GM12878 (cell line): ENCODE results near the gene AGBL5. TPM values are rescaled to one million over a fixed set of nuclear protein-coding genes. Genes with fewer than 3 reads are reported as not detected.

ENCODE experiments used
- ATAC-seq: fragments of 200-7000 bp; cut with Tn5 transposase; 3 replicates; pipeline ENCODE4 v1.9.1; 2020; ENCODE audit warnings: mild to moderate bottlenecking, moderate library complexity
- BruUV-seq: library from RNA; stranded (reverse); fragments of 400-500 nt; replicated peaks from 2 replicates; lab custom pipeline; 2021; lab: Mats Ljungman, UMichigan
- CTCF ChIA-PET: fragments of 300-600 bp; sonication (Branson Sonifier 250); formaldehyde crosslinking; extraction: SDS; loops from one replicate; lab custom pipeline; 2021; ENCODE audit warnings: inconsistent platforms; lab: Yijun Ruan, JAX
- POLR2A ChIA-PET: fragments of 350-600 bp; formaldehyde crosslinking; extraction: SDS; loops from one replicate; lab custom pipeline; 2021; ENCODE audit warnings: inconsistent platforms; lab: Charles Lee
- RAD21 ChIA-PET: fragments of 300-600 bp; sonication (Branson Sonifier 250); formaldehyde crosslinking; loops from one replicate; lab custom pipeline; 2023; ENCODE audit warnings: antibody characterized with exemption; ENCODE audit not compliant: unreplicated experiment; lab: Charles Lee
- SMC1A ChIA-PET: fragments of 300-600 bp; sonication (Branson Sonifier 250); formaldehyde crosslinking; loops from one replicate; lab custom pipeline; 2023; ENCODE audit not compliant: unreplicated experiment, uncharacterized antibody; lab: Charles Lee
- DNase-seq: peaks from one replicate; pipeline ENCODE4 v3.0.0-alpha.2; 2011; ENCODE audit warnings: low read depth, low spot score
- FAIRE-seq: peaks from 3 replicates; lab custom pipeline; 2011; peaks lifted over from hg19 to GRCh38; lab: Jason Lieb, UNC
- H2AFZ ChIP-seq: 2 replicates; pipeline ENCODE4 v1.6.0; 2011; ENCODE audit warnings: low read depth, low read length, control low read depth; ENCODE audit not compliant: control insufficient read depth
- H3K27ac ChIP-seq: 2 replicates; pipeline ENCODE4 v1.5.1; 2011; ENCODE audit warnings: control low read depth; ENCODE audit not compliant: control insufficient read depth, insufficient read depth
- H3K27me3 ChIP-seq, 2 experiments: replicated peaks in 1 of 2; 2 replicates each; pipeline versions ENCODE4 v1.6.0 to v1.6.1; 2011; ENCODE audit warnings: low read length in 1 of 2; ENCODE audit not compliant: control insufficient read depth in 2 of 2, insufficient read depth in 2 of 2
- H3K36me3 ChIP-seq, 2 experiments: 2 replicates each; pipeline ENCODE4 v1.5.1; 2011; ENCODE audit warnings: low read length in 1 of 2; ENCODE audit not compliant: control insufficient read depth in 2 of 2, insufficient read depth in 2 of 2
- H3K4me1 ChIP-seq: 2 replicates; pipeline ENCODE4 v1.6.1; 2011; ENCODE audit warnings: mild to moderate bottlenecking, low read length, moderate library complexity, mixed read lengths; ENCODE audit not compliant: control insufficient read depth, insufficient read depth
- H3K4me2 ChIP-seq: 2 replicates; pipeline ENCODE4 v1.6.0; 2011; ENCODE audit warnings: control low read depth; ENCODE audit not compliant: control insufficient read depth, insufficient read depth
- H3K4me3 ChIP-seq: fragments of 200-600 bp; sonication (generic); 2 replicates; pipeline ENCODE4 v1.5.1; 2016
- H3K79me2 ChIP-seq: 2 replicates; pipeline ENCODE4 v1.6.0; 2011; ENCODE audit warnings: low read length; ENCODE audit not compliant: control insufficient read depth, insufficient read depth
- H3K9ac ChIP-seq: 2 replicates; pipeline ENCODE4 v1.8.0; 2011; ENCODE audit warnings: low read length, control low read depth, mixed read lengths; ENCODE audit not compliant: control insufficient read depth, insufficient read depth
- H3K9me3 ChIP-seq: replicated peaks from 3 replicates; pipeline ENCODE4 v1.5.1; 2011; ENCODE audit warnings: mild to moderate bottlenecking, low read length; ENCODE audit not compliant: control insufficient read depth, insufficient read depth
- H4K20me1 ChIP-seq: 2 replicates; pipeline ENCODE4 v1.6.0; 2011; ENCODE audit not compliant: control insufficient read depth, insufficient read depth
- BHLHE40 ChIP-seq, 2 experiments: fragments of 450-650 bp in 1 of 2; IDR thresholded peaks; 2 replicates each; pipeline ENCODE4 v1.6.1; 2011 to 2017; ENCODE audit warnings: low read depth in 2 of 2, borderline replicate concordance in 1 of 2, improper control_type of control experiment in 1 of 2, low read length in 1 of 2, mild to moderate bottlenecking in 1 of 2
- CREB1 ChIP-seq: IDR thresholded peaks from 2 replicates; pipeline ENCODE4 v1.6.1; 2012; ENCODE audit warnings: low read depth, mild to moderate bottlenecking, inconsistent platforms
- DPF2 ChIP-seq: fragments of 450-650 bp; IDR thresholded peaks from 2 replicates; pipeline ENCODE4 v1.6.1; 2017; ENCODE audit warnings: mild to moderate bottlenecking
- EGR1 ChIP-seq, 2 experiments: IDR thresholded peaks; 1 replicate in 1 of 2; 2 replicates in 1 of 2; pipeline ENCODE4 v1.6.1; 2011 to 2012; ENCODE audit warnings: low read depth in 2 of 2, low read length in 2 of 2, borderline replicate concordance in 1 of 2, mild to moderate bottlenecking in 1 of 2, moderate library complexity in 1 of 2
- ESRRA ChIP-seq: IDR thresholded peaks from 2 replicates; pipeline ENCODE4 v1.6.1; 2012; ENCODE audit warnings: mild to moderate bottlenecking, low read length, improper control_type of control experiment
- ETV6 ChIP-seq, 2 experiments: fragments of 450-650 bp in 1 of 2; IDR thresholded peaks in 1 of 2; conservative IDR thresholded peaks in 1 of 2; 2 replicates each; pipeline ENCODE4 v1.6.1; 2014; ENCODE audit warnings: antibody characterized with exemption in 1 of 2, borderline replicate concordance in 1 of 2, low read depth in 1 of 2, mild to moderate bottlenecking in 1 of 2, moderate library complexity in 1 of 2
- LARP7 ChIP-seq: fragments of 450-650 bp; IDR thresholded peaks from 2 replicates; pipeline ENCODE4 v1.6.1; 2017; ENCODE audit warnings: mild to moderate bottlenecking
- MAX ChIP-seq: IDR thresholded peaks from 2 replicates; pipeline ENCODE4 v1.6.1; 2012; ENCODE audit warnings: low read depth, low read length, improper control_type of control experiment
- NR2C1 ChIP-seq: fragments of 450-650 bp; IDR thresholded peaks from 2 replicates; pipeline ENCODE4 v1.6.1; 2017; ENCODE audit warnings: antibody characterized with exemption, mild to moderate bottlenecking, moderate library complexity
- NR2F1 ChIP-seq: fragments of 450-650 bp; conservative IDR thresholded peaks from 2 replicates; pipeline ENCODE4 v1.6.1; 2017; ENCODE audit warnings: mild to moderate bottlenecking
- RB1 ChIP-seq: fragments of 450-650 bp; formaldehyde crosslinking; IDR thresholded peaks from 2 replicates; pipeline ENCODE4 v1.6.1; 2017; ENCODE audit warnings: mild to moderate bottlenecking, borderline replicate concordance
- RFX5 ChIP-seq: IDR thresholded peaks from 2 replicates; pipeline ENCODE4 v1.6.1; 2011; ENCODE audit warnings: low read depth, low read length, improper control_type of control experiment
- TCF7 ChIP-seq: IDR thresholded peaks from 2 replicates; pipeline ENCODE4 v1.6.1; 2014; ENCODE audit warnings: antibody characterized with exemption, borderline replicate concordance
- ZNF687 ChIP-seq: fragments of 450-650 bp; IDR thresholded peaks from 2 replicates; pipeline ENCODE4 v1.6.1; 2017; ENCODE audit warnings: mild to moderate bottlenecking, moderate library complexity
- ZZZ3 ChIP-seq: IDR thresholded peaks from 2 replicates; pipeline ENCODE4 v1.6.1; 2011; ENCODE audit warnings: low read depth; ENCODE audit not compliant: control insufficient read depth, insufficient read length
- WGBS: methylation state at CpG from one replicate; pipeline ENCODE4 v1.1.6; 2016; ENCODE audit warnings: low lambda C conversion rate; ENCODE audit not compliant: insufficient replicate concordance, insufficient coverage; ENCODE audit errors: missing lambda C conversion rate; 5-methylcytosine and 5-hydroxymethylcytosine counted together
- in situ Hi-C: fragments of 300-500 bp; cut with MboI; formaldehyde crosslinking; loops from 9 replicates; pipeline ENCODE4 v1.14.3; 2018; ENCODE audit warnings: mixed read lengths
- intact Hi-C: fragments of 100-400 bp; cut with micrococcal nuclease; formaldehyde crosslinking; loops from one replicate; pipeline ENCODE4 v1.14.2; 2022; ENCODE audit not compliant: unreplicated experiment
- polyA plus RNA-seq, 11 experiments: library from polyadenylated mRNA; depleted of rRNA in 4 of 11; unstranded in 6 of 11; stranded (reverse) in 5 of 11; fragments of >200 nt; fragmentation: Nextera tagmentation in 4 of 11; fragmentation: Illumina TruSeq in 1 of 11; extraction: Ambion mirVana in 4 of 11; extraction: Trizol in 1 of 11; gene quantifications; 1 replicate in 1 of 11; 2 replicates in 10 of 11; pipeline versions ENCODE4 v1.2.1 to v1.2.3, GENCODE V29; 2011 to 2016; ENCODE audit warnings: inconsistent platforms in 2 of 11, missing spikeins in 2 of 11, low read depth in 1 of 11
- total RNA-seq, 4 experiments: library from RNA; depleted of rRNA in 3 of 4; stranded (reverse); fragments of >200 nt in 3 of 4; fragmentation: Illumina TruSeq in 1 of 4; extraction: Trizol in 1 of 4; gene quantifications; 2 replicates each; pipeline versions ENCODE4 v1.2.1 to v1.2.3, GENCODE V29; 2013 to 2021
- TF ChIP-seq, protein P1 (sequence below): IDR thresholded peaks from 2 replicates; pipeline ENCODE4 v1.6.1; 2011; ENCODE audit warnings: borderline replicate concordance, low read depth, mild to moderate bottlenecking, moderate library complexity, mixed read lengths, low read length; ENCODE audit not compliant: insufficient read depth; ENCODE audit errors: extremely low read length

The AGBL5 gene
- total and polyA plus RNA-seq, 10 of the 15 experiments (the other 5 are each of a cell fraction or from before 2014, with no cell fraction given): 1.9 to 28.5 (median 19.5) TPM

DNA sequence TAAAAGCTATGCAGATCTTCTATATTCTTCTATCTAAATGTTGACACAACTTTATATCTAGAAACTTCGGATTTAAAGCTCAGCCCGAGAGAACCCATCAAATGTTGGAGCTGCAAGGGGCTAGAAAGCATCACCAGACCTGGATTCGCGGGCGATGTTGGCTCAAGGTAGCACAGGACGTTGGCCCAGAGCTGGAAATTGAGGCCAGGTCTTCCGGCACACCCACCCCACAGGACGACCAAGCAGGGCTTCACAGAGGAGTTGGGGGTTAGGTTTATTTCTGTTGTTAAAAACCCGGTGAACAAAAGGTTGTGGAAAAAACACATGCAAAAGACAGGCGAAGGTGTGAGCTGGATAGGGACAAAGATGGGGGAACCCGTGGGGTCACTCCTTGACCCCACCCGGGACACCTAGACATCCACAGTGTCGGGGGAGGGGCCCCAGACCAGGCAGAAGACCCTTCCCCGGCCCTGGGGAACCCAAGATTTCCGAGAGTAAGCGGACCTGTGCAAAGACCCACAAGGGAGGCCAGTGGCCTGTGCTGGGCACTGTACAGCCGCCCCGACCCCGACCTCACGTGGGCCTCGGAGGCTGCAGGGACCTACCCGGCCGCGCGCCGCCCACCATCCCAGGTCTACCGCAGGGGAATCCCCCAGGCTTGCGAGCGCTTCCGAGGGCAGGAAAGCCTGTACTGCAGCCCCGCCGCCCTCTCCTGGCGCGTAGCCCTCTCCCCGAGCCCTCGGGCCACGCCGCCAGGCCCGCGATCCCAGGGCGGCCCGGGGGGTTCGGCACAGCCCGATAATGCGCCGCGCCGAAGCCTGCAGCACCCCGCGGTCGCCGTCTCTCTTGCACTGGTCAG is 1.8 kb upstream of the AGBL5 start:
- no peak for DNase-seq
- FAIRE-seq: no peak
- Histone ChIP-seq H3K27ac (peak overlapping the region; percentile 81), H3K4me1 (peaks cover 9% of the 10 kb centered on the region), H4K20me1 (no peaks in the 10 kb centered on the region), H3K4me3 (peak overlapping the region; percentile 99), H3K9ac (peak overlapping the region; percentile 87), H3K4me2 (peak overlapping the region; percentile 89), H3K36me3 (peaks cover 0 to 5% of the 10 kb centered on the region in 2 experiments; a peak in 1 of 4 replicates), H3K9me3 (no peaks in the 10 kb centered on the region), H3K27me3 (no peaks in the 10 kb centered on the region), H2AFZ (peak overlapping the region; percentile 89), H3K79me2 (0 out of 2 replicates have a peak, but pooled peaks cover 1% of the 10 kb centered on the region)
- in situ Hi-C loops (no loop called here), intact Hi-C loops (loop anchor here (1.0 to 5.0 kb wide), 4 partner anchors 17 to 262 kb away; partner anchors contain the start of genes CENPA, KHK, OST4 and TMEM214)
- RAD21 ChIA-PET: interaction anchor here (0.7 to 3.4 kb wide), 12 partner anchors 9 to 163 kb away, joined by 3 to 31 read pairs (median 6); partner anchors contain the start of genes KHK, OST4 and SLC5A6
- CTCF ChIA-PET: interaction anchor here (0.5 to 3.5 kb wide), 12 partner anchors 10 to 161 kb away, joined by 3 to 28 read pairs (median 8); partner anchors contain the start of genes KHK, OST4 and TMEM214
- WGBS: 14% methylated on average over 51 of the region's 52 CpGs
- no TSS peak for BruUV-seq
- SMC1A ChIA-PET: interaction anchor here (0.6 to 3.1 kb wide), 10 partner anchors 8 to 320 kb away, joined by 3 to 33 read pairs (median 8); partner anchors contain the start of genes EIF2B4, KHK, OST4 and TMEM214
- peak; percentile 62 for ATAC-seq
- POLR2A ChIA-PET: interaction anchor here (0.6 to 8.9 kb wide), 8 partner anchors 9 to 36 kb away, joined by 3 to 139 read pairs (median 21); partner anchors contain the start of genes KHK and OST4
- TF ChIP-seq RFX5 (no peak), ZZZ3 (no peak), MAX (peak; percentile 62), ESRRA (no peak), TCF7 (no peak), NR2C1 (peak; percentile 24; the same call in 1 of the 2 replicates), DPF2 (peak; percentile 78; the same call in 1 of the 2 replicates), ZNF687 (peak; percentile 24; the same call in 1 of the 2 replicates), EGR1 (IDR thresholded peaks at IDR 0.05; ENCODE audit: borderline replicate concordance in 1 of 2, low read depth in 2 of 2, low read length in 2 of 2) (peak in 1 of 2 experiments; percentile 68; a peak in 2 of 3 replicates), LARP7 (peak; percentile 40), ETV6 (conservative IDR thresholded peaks at IDR 0.05 in 1 of 2, IDR thresholded peaks at IDR 0.05 in 1 of 2; ENCODE audit: borderline replicate concordance in 1 of 2, low read depth in 1 of 2) (no peak), NR2F1 (peak; percentile 93), CREB1 (peak; percentile 25; the same call in 1 of the 2 replicates), BHLHE40 (IDR thresholded peaks at IDR 0.05; ENCODE audit: borderline replicate concordance in 1 of 2, low read depth in 2 of 2, low read length in 1 of 2) (peak; percentile 73 to 89; a peak in 3 of 4 replicates), RB1 (no peak)
- TF ChIP-seq, protein P1, sequence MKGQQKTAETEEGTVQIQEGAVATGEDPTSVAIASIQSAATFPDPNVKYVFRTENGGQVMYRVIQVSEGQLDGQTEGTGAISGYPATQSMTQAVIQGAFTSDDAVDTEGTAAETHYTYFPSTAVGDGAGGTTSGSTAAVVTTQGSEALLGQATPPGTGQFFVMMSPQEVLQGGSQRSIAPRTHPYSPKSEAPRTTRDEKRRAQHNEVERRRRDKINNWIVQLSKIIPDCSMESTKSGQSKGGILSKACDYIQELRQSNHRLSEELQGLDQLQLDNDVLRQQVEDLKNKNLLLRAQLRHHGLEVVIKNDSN: peak; percentile 53
